Ramos (cell line): ENCODE results near the gene ZNF343.
"Not testable (repeated sequence)": the region's sequence is repeated elsewhere in the genome, so short reads cannot be mapped to it uniquely, and the experiment has no call there.

Source experiments
- in situ Hi-C: fragments of 300-500 bp; cut with MboI; formaldehyde crosslinking; loops from one replicate; pipeline ENCODE4 v1.14.3; 2022; ENCODE audit warnings: low sequenced_read_pairs; ENCODE audit not compliant: unreplicated experiment

ZNF343 gene

DNA sequence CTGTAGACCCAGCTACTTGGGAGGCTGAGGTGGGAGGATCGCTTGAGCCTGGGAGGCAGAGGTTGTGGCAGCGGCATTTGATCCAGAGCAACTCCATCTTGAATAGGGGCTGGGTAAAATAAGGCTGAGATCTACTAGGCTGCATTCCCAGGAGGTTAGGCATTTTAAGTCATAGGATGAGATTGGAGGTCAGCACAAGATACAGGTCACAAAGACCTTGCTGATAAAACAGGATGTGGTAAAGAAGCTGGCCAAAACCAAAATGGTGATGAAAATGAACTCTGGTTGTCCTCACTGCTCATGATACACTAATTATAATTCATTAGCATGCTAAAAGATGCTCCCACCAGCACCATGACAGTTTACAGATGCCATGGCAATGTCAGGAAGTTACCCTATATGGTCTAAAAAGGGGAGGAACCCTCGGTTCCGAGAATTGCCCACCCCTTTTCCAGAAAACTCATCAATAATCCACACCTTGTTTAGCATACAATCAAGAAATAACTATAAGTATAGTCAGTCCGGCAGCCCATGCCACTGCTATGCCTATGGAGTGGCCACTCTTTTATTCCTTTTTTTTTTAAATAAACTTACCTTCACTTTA lies 14.2 kb upstream of the ZNF343 start:
- in situ Hi-C loops: not testable (repeated sequence)

- in situ Hi-C loops: no loop called here
Observed at GRCh38 chr20:2521369-2522305, 12.9 kb upstream of the ZNF343 start.

GRCh38 chr20:2520617-2521016 lies 11.9 kb upstream of the ZNF343 start:
- in situ Hi-C loops: no loop called here

DNA sequence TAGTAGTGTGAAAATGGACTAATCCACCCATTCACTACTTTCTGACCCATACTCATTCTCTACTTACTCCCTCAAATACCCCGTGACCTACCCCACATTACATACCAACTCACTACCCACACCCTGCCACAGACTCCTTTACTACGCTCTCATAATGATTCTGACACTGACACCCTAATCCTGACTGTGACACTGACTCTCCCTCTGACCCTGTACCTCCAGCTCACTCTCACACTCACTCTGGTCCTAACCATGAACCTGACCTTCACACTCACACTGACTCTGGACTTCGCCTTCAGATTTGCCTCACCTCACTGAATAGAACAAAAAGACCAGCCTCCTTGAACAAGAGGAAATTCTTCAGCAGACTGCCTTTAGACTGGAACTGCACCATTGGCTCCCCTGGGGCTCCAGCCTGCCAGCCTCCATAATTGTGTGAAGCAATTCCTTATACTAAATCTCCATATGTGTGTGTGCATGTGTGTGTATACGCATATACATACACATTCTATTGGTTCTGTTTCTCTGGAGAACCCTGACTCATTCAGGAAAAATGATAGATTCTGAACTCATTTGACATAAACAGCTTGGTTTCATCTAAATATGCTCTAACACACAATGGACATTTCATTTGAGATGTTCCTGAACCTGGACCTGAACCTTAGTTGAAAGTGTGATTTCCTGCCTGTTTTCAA lies 10.5 kb upstream of the ZNF343 start:
- in situ Hi-C loops: no loop called here

DNA sequence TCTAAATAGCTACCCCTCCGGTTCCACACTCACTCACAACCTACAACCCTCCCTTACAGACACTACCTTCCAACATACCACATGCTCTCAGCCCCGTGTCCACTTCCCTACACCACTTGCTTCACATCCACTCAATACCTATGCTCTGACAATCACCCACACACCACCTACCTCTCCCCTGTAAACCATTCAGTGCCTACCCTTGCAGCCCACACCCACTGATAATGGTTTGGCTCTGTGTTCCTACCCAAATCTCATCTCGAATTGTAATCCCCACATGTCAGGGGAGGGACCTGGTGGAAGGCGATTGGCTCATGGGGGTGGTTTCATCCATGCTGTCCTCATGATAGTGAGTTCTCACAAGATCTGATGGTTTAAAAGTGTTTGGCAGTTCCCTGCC lies 9.8 kb upstream of the ZNF343 start:
- in situ Hi-C loops: no loop called here

DNA sequence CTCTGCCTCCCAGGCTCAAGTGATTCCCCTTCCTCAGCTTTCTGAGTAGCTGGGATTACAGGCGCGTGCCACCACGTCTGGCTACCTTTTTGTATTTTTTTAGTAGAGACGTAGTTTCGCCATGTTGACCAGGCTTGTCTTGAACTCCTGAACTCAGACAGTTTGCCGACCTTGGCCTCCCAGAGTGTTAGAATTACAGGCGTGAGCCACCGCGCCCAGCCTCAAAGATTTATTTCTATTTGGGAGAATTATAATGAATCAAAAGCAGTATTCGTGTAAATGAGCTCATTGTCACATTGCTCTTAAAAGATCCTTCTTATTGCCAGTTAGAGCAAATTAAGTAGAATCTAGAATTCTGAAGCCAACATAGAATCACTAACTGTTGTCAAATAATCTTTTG lies 9.4 kb upstream of the ZNF343 start:
- in situ Hi-C loops: no loop called here

DNA sequence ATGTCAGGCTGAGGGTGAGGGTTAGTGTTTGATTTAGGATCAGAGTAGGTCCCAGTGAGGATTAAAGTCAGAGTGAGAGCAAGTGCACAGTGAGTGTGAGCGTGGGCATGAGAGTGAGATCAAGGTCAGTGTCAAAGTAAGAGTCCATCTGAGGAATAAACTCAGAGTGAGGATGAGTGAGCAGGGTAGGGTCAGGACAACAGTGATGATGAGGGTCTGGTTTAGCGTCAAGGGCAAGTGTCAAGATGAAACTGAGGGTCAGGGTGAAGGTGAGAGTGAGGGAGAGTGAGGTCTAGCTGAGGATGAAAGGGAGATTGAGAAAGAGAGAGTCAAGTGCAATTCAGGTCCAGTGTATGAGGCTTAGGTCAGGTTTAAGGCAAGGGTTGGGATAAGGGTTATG lies 7.7 kb upstream of the ZNF343 start:
- in situ Hi-C loops: no loop called here

DNA sequence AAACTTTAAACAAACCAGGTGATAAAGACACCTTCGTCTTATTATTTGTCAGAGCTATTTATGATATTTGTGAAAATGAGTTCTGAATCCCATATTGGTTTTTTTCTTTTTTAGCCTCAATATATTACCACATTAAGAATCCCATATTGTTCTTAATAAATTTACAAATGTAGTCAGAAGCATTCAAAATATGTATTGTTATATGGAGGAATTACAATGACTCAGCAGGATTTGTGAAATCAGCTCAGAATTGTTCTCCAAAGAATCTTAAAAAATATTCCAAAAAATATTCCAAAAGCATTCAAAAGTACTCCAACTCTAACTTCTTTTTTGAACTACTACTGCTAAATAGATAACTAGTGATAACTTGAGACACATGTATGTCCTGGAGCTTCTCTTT lies 6.5 kb upstream of the ZNF343 start:
- in situ Hi-C loops: no loop called here

DNA sequence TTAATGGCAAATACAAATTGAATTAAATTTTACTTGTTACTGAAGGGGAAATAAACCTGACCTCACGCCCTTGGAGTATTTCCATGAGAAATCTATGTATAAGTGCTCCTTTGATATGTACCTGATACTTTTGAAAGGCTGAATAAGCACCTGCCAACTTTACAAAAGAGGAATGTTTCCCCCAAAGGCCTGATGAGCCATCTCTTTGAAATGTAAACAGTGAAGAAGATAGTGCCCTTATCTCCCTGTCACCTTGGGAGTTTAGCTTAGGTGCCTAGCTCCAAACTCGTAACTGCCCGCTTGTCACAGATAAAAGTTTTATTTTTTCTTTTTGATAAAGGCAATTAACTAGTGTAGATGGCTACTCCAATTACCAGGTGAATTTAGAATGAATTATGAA lies 1.1 kb upstream of the ZNF343 start:
- in situ Hi-C loops: no loop called here

- in situ Hi-C loops: no loop called here
Observed at GRCh38 chr20:2509468-2509781, 710 bp upstream of the ZNF343 start.

GRCh38 chr20:2507875-2508630 lies 662 bp downstream of the ZNF343 start:
- in situ Hi-C loops: no loop called here

DNA sequence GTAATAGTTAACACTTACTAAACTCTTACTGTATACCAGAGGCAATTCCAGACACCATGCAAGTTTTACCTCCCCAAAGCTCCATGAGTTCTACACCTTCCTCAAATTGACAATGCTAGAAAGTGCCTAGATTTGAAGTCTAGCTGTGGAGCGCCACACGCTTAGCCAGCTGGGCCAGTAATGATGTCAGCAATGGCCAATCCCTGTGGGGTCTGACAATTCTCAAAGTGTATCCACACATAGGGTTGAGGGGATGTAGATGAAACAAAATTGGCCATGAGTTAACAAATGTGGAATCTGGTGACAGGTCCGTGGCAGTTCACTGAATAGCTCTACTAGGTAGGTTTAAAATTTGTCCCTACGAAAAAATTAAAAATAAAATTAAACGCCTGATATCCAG lies 1.3 kb downstream of the ZNF343 start:
- in situ Hi-C loops: no loop called here

GRCh38 chr20:2506426-2506825 lies 2.3 kb downstream of the ZNF343 start:
- in situ Hi-C loops: not testable (repeated sequence)

DNA sequence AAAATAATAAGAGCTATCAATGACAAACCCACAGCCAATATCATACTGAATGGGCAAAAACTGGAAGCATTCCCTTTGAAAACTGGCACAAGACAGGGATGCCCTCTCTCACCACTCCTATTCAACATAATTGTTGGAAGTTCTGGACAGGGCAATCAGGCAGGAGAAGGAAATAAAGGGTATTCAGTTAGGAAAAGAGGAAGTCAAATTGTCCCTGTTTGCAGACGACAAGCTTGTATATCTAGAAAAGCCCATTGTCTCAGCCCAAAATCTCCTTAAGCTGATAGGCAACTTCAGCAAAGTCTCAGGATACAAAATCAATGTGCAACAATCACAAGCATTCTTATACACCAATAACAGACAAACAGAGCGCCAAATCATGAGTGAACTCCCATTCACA lies 3.9 kb downstream of the ZNF343 start:
- in situ Hi-C loops: not testable (repeated sequence)

DNA sequence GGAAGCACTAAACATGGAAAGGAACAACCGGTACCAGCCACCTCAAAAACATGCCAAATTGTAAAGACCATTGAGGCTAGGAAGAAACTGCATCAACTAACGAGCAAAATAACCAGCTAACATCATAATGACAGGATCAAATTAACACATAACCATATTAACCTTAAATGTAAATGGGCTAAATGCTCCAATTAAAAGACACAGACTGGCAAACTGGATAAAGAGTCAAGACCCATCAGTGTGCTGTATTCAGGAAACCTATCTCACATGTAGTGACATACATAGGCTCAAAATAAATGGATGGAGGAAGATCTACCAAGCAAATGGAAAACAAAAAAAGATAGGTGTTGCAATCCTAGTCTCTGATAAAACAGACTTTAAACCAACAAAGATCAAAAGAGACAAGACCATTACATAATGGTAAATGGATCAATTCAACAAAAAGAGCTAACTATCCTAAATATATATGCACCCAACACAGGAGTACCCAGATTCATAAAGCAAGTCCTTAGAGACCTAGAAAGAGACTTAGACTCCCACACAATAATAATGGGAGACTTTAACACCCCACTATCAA lies 5.8 kb downstream of the ZNF343 start:
- in situ Hi-C loops: not testable (repeated sequence)

DNA sequence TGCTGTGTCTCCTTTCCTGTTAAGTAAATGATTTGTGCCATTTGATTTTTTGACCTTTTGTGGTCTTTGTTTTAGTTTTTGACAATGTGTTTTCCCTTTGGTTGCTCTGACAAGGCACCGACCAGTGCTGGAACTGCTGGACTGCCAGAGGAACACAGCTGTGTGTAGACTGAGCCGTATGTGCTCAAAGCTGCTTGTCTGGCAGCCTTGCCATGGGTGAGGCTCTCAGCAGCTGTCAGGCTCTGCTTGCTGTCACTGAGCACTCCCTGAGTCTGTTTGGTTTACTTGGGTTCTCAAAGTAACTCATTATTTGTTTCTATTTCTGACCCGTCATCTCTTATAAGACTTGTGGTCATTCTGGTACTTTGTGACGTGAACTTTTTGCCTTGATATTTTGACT lies 23.1 kb downstream of the ZNF343 start:
- in situ Hi-C loops: no loop called here

- in situ Hi-C loops: no loop called here
Observed at GRCh38 chr20:2485080-2485479, 23.6 kb downstream of the ZNF343 start.

- in situ Hi-C loops: no loop called here
Observed at GRCh38 chr20:2483504-2483903, 25.2 kb downstream of the ZNF343 start.

GRCh38 chr20:2480381-2480780 lies 28.3 kb downstream of the ZNF343 start:
- in situ Hi-C loops: no loop called here
